GM19328 (cell line): ENCODE results near the gene SRRM5.

Source experiments
- ATAC-seq: cut with Tn5 transposase; IDR thresholded peaks from one replicate; pipeline ENCODE4 v1.9.1; 2021; ENCODE audit warnings: mild to moderate bottlenecking, moderate library complexity; ENCODE audit not compliant: unreplicated experiment

SRRM5 gene

GRCh38 chr19:43664018-43664417, 52.1 kb downstream of the SRRM5 start:
- no peak for ATAC-seq
